ENCODE results near the gene NAA80. TPM values are rescaled to one million over a fixed set of nuclear protein-coding genes. Genes with fewer than 3 reads are reported as not detected.

Gene NAA80
- total and polyA plus RNA-seq, 2 of the 13 experiments (the other 11 are each of a cell fraction or from before 2014, with no cell fraction given): 3.4 to 8.7 TPM

DNA sequence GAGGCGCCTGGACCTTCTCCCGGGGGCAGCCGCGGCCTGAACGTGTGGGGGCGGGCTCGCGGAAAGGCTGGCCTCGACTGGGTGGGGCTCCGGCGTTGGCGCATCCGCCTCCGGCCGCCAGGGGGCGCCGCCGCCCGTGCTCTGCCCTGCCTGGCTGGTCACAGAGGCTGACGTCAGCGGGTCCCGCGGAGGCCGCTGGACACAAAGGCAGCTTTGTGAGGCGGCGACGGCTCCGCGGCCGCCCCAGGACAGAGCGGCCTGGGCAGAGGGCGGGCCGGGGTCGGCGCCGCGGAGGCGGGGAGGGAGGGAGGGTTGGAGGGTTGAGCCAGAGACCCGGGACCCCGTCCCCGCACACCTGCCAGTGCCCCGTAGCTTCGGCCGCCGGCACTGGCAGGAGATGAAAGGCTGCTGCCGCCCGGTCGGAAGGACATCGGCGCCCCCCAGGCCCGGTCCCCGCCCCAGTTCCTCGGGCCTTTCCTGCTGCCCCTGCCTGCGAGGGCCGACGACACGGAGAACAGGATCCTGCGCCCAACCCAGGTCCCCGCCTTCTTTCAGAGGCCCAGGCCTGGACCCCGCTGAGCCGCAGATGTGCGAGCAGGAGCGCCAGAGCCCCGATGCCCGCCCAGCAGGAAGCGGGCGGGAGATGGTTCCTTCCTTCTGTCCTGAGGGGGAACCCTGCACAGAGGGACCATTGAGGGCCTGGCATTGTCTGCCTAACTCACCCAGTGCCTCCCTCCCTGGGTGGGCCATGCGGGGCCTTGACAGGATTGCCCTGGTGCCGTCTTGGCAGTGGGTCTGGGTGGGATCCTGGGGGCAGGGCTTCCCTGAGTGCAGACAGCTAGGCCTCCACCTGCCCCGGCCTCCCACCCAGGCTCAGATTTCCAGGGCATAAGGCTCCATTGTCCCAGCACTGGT, 38.9 kb downstream of the NAA80 start (continued):
- TF ChIP-seq NR3C1 (CRISPR knock-in tag; IDR thresholded peaks at IDR 0.05) (no peak), ZNF101 (CRISPR knock-in tag; IDR thresholded peaks at IDR 0.05; ENCODE audit: borderline replicate concordance, low read depth) (no peak), ZNF746 (CRISPR knock-in tag; IDR thresholded peaks at IDR 0.05) (peak; percentile 99), ZFP37 (CRISPR knock-in tag; IDR thresholded peaks at IDR 0.05; ENCODE audit: borderline replicate concordance) (peak; percentile 84), GLI4 (CRISPR knock-in tag; IDR thresholded peaks at IDR 0.05; ENCODE audit: borderline replicate concordance) (no peak), ZNF816 (CRISPR knock-in tag; IDR thresholded peaks at IDR 0.05; ENCODE audit: borderline replicate concordance) (peak; percentile 71; the same call in 1 of the 2 replicates), ZNF431 (CRISPR knock-in tag; IDR thresholded peaks at IDR 0.05; ENCODE audit: borderline replicate concordance, low read depth) (0 out of 2 replicates have a peak, but pooled peaks have one; percentile 49), HMG20A (CRISPR knock-in tag; IDR thresholded peaks at IDR 0.05; ENCODE audit: borderline replicate concordance) (0 out of 2 replicates have a peak, but pooled peaks have one; percentile 25), GABPB1 (CRISPR knock-in tag; IDR thresholded peaks at IDR 0.05) (peak; percentile 83), RARA (CRISPR knock-in tag; IDR thresholded peaks at IDR 0.05) (peak; percentile 75), ZBED4 (CRISPR knock-in tag; IDR thresholded peaks at IDR 0.05; ENCODE audit: borderline replicate concordance) (peak; percentile 84; the same call in 1 of the 2 replicates), PAWR (CRISPR knock-in tag; IDR thresholded peaks at IDR 0.05; ENCODE audit: borderline replicate concordance) (no peak), SNRNP70 (IDR thresholded peaks at IDR 0.05; ENCODE audit: low read depth, low read length) (no peak), ZNF781 (CRISPR knock-in tag; IDR thresholded peaks at IDR 0.05; ENCODE audit: borderline replicate concordance, not compliant biosample characterization) (no peak), ZNF296 (CRISPR knock-in tag; conservative IDR thresholded peaks at IDR 0.05) (peak; percentile 51; the same call in 1 of the 2 replicates), ZBTB4 (CRISPR knock-in tag; IDR thresholded peaks at IDR 0.05; ENCODE audit: borderline replicate concordance) (0 out of 2 replicates have a peak, but pooled peaks have one; percentile 6), ZMAT3 (CRISPR knock-in tag; conservative IDR thresholded peaks at IDR 0.05) (no peak), GATAD1 (CRISPR knock-in tag; IDR thresholded peaks at IDR 0.05) (peak; percentile 60; the same call in 1 of the 2 replicates), SRF (IDR thresholded peaks at IDR 0.05; ENCODE audit: low read depth, low read length) (no peak), MZF1 (CRISPR knock-in tag; IDR thresholded peaks at IDR 0.05; ENCODE audit: borderline replicate concordance) (no peak), HNF4A (CRISPR knock-in tag; IDR thresholded peaks at IDR 0.05) (peak; percentile 72), U2AF1 (optimal IDR thresholded peaks at IDR 0.05; ENCODE audit: low read depth, low read length) (no peak)
